Lung (tissue), 12 donors: ENCODE measurements around the gene GRID1. TPM values are rescaled to one million over a fixed set of nuclear protein-coding genes. Genes with fewer than 3 reads are reported as not detected.

ENCODE experiments used
- ATAC-seq: fragments of 200-7000 bp; cut with Tn5 transposase; one replicate; pipeline ENCODE4 v1.9.1; 2020; ENCODE audit warnings: moderate number of reproducible peaks; ENCODE audit not compliant: insufficient read depth, low FRiP score
- DNase-seq, 3 donors: peaks; one replicate each; pipeline ENCODE4 v3.0.0-alpha.2; 2013 to 2017
- H3K27ac ChIP-seq, 2 donors: one replicate each; pipeline ENCODE4 v1.5.1; 2013; ENCODE audit warnings: mild to moderate bottlenecking in 2 of 2, moderate library complexity in 2 of 2, control low read depth in 1 of 2, inconsistent platforms in 1 of 2, low read depth in 1 of 2, low read length in 1 of 2
- H3K27me3 ChIP-seq, 3 donors: one replicate each; pipeline ENCODE4 v1.5.1; 2013; ENCODE audit warnings: low read length in 2 of 3; ENCODE audit not compliant: control insufficient read depth in 3 of 3, insufficient read depth in 3 of 3
- H3K36me3 ChIP-seq, 4 donors: one replicate each; pipeline ENCODE4 v1.5.1; 2013; ENCODE audit warnings: low read length in 4 of 4, mild to moderate bottlenecking in 1 of 4, moderate library complexity in 1 of 4; ENCODE audit not compliant: control insufficient read depth in 4 of 4, insufficient read depth in 4 of 4
- H3K4me1 ChIP-seq, 5 donors: one replicate each; pipeline ENCODE4 v1.5.1; 2013; ENCODE audit warnings: low read length in 5 of 5, mild to moderate bottlenecking in 2 of 5, moderate library complexity in 1 of 5; ENCODE audit not compliant: control insufficient read depth in 5 of 5, insufficient read depth in 5 of 5
- H3K4me3 ChIP-seq: one replicate; pipeline ENCODE4 v1.5.1; 2013; ENCODE audit warnings: mild to moderate bottlenecking, control low read depth, moderate library complexity
- H3K9ac ChIP-seq, 2 donors: one replicate each; pipeline ENCODE4 v1.5.1; 2013; ENCODE audit warnings: low read length in 2 of 2, control low read depth in 1 of 2; ENCODE audit not compliant: insufficient read depth in 1 of 2
- H3K9me3 ChIP-seq, 4 donors: one replicate each; pipeline ENCODE4 v1.5.1; 2013; ENCODE audit warnings: low read length in 3 of 4, mild to moderate bottlenecking in 1 of 4, moderate library complexity in 1 of 4; ENCODE audit not compliant: control insufficient read depth in 4 of 4, insufficient read depth in 3 of 4
- CTCF ChIP-seq: IDR thresholded peaks from 2 replicates; pipeline ENCODE4 v1.5.1; 2012; ENCODE audit warnings: mild to moderate bottlenecking; ENCODE audit errors: control extremely low read depth, extremely low read depth
- WGBS, 2 donors: extraction: QIAGEN DNeasy Blood & Tissue Kit; methylation state at CpG; one replicate each; pipeline ENCODE4 v1.1.7; 2013; 5-methylcytosine and 5-hydroxymethylcytosine counted together
- polyA plus RNA-seq, 2 donors: library from polyadenylated mRNA; stranded (reverse); fragments of 200-250 nt; gene quantifications; one replicate each; pipeline ENCODE4 v1.2.1, GENCODE V29; 2013
- total RNA-seq, 2 donors: library from RNA; depleted of rRNA in 1 of 2; stranded (reverse); fragments of >200 nt in 1 of 2; gene quantifications; one replicate each; pipeline ENCODE4 v1.2.1, GENCODE V29; 2014 to 2021
- donor health status: control.
- donor health status: control.
- donor health status: Bipolar disorder and iron deficiency.
- donor health status: healthy.
- donor health status: DM: yes; HTN: yes; CAD: no.

Gene GRID1
- total and polyA plus RNA-seq, 4 donors: 1.1 to 3.6 (median 2.2) TPM

GRCh38 chr10:86344714-86345161, 21.9 kb downstream of the GRID1 start:
- Histone ChIP-seq H3K9ac (no peak overlapping the region), H3K4me3 (no peak overlapping the region), H3K36me3 (no peaks in the 10 kb centered on the region), H3K9me3 (no peaks in the 10 kb centered on the region), H3K4me1 (peaks cover 0 to 26% (median 0%) of the 10 kb centered on the region in 5 donors), H3K27me3 (no peaks in the 10 kb centered on the region), H3K27ac (no peak overlapping the region)
- no peak for DNase-seq
- WGBS, 2 donors: 52 to 57% methylated on average over 6 of the region's 6 CpGs
- no peak for TF ChIP-seq CTCF
- ATAC-seq: no peak

- H3K4me1 ChIP-seq: peaks cover 0 to 26% (median 0%) of the 10 kb centered on the region in 5 donors
- ATAC-seq: no peak
- H3K4me3 ChIP-seq: no peak overlapping the region
- H3K27ac ChIP-seq: peak overlapping the region in 1 of 2 donors; percentile 27
- 92 to 93% methylated on average over 3 of the region's 3 CpGs for WGBS, 2 donors
- no peaks in the 10 kb centered on the region for H3K27me3 ChIP-seq
- TF ChIP-seq CTCF: no peak
- no peaks in the 10 kb centered on the region for H3K36me3 ChIP-seq
- H3K9me3 ChIP-seq: no peaks in the 10 kb centered on the region
- no peak overlapping the region for H3K9ac ChIP-seq
- no peak for DNase-seq
These were observed 22.3 kb downstream of the GRID1 start for GRCh38 chr10:86344281-86344680.

GRCh38 chr10:86343761-86344160, 22.8 kb downstream of the GRID1 start:
- DNase-seq: no peak
- Histone ChIP-seq H3K27ac (peak overlapping the region in 1 of 2 donors; percentile 27), H3K4me3 (no peak overlapping the region), H3K9ac (no peak overlapping the region), H3K4me1 (peaks cover 0 to 26% (median 0%) of the 10 kb centered on the region in 5 donors), H3K27me3 (no peaks in the 10 kb centered on the region), H3K9me3 (no peaks in the 10 kb centered on the region), H3K36me3 (no peaks in the 10 kb centered on the region)
- WGBS, 2 donors: 75 to 77% methylated on average over 7 of the region's 7 CpGs
- no peak for ATAC-seq
- TF ChIP-seq CTCF: no peak

GRCh38 chr10:86342111-86342863, 24.3 kb downstream of the GRID1 start:
- H3K27me3 ChIP-seq: no peaks in the 10 kb centered on the region
- no peak overlapping the region for H3K27ac ChIP-seq
- H3K36me3 ChIP-seq: no peaks in the 10 kb centered on the region
- H3K9ac ChIP-seq: no peak overlapping the region
- no peak overlapping the region for H3K4me3 ChIP-seq
- H3K4me1 ChIP-seq: peaks cover 0 to 24% (median 0%) of the 10 kb centered on the region in 5 donors
- ATAC-seq (no peak), DNase-seq (no peak)
- no peak for TF ChIP-seq CTCF
- H3K9me3 ChIP-seq: peaks cover 0 to 3% (median 0%) of the 10 kb centered on the region in 4 donors
- WGBS, 2 donors: 57 to 61% methylated on average over 11 of the region's 11 CpGs
